NAMALWA (cell line): Measurements from ENCODE around the gene MARCHF3.
"Not testable (repeated sequence)": the region's sequence is repeated elsewhere in the genome, so short reads cannot be mapped to it uniquely, and the experiment has no call there.

Source experiments
- DNase-seq: peaks from one replicate; pipeline ENCODE4 v3.0.0-alpha.2; 2015; ENCODE audit warnings: low spot score

MARCHF3 gene

DNA sequence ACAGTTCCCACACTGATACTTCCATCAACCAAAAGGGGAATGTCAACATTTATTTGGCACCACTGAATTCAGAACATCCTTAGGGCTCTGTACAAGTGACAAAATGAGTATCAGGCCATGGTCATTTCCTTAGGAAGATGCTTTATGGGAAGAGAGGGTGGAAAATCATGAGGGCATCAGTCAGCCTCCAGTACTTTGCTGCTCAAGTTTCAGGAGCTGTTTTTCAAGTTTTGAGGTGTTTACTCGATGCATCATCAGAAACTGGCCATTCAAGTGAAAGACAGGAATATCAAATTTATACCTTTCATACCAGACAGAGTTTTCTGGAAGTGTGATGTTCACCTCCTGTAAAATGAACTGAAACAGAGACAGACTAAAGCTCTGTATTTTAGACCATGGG lies 21.2 kb upstream of the MARCHF3 start:
- DNase-seq, result no peak

DNA sequence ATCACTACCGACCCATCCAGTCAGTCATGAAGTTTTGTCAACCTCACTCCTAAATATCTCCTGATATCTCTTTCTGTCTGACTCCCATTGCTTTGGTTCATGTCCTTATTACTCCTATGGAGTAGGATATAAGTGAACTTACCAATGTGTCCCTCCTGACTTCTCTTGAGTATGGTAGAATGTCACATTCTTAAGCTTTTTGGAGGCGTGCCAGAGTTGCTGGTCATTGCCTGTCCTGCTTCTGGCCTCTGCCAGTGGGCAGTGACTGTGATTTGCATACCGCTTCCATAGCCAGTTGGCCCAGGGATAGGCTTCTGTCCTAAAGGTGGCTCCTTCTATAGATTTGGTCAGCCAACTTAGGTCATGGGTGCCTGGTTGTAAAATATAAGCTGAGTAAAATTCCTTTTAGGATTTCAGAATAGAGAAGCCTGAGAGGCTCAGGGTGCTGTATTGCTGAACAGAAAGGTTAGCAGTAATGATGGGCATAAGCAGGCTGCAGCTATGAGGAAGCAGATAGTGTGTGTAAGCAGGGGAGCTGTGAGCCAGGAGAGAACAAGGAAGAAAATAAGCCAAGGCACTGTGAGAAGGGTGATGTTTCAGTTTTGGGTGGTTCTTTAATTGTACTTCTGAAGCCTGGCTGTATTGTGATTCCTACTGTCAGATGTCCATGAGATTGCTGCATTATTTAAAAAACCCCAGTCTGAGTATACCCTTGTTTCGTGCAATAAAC lies 16.1 kb upstream of the MARCHF3 start:
- no peak for DNase-seq

DNA sequence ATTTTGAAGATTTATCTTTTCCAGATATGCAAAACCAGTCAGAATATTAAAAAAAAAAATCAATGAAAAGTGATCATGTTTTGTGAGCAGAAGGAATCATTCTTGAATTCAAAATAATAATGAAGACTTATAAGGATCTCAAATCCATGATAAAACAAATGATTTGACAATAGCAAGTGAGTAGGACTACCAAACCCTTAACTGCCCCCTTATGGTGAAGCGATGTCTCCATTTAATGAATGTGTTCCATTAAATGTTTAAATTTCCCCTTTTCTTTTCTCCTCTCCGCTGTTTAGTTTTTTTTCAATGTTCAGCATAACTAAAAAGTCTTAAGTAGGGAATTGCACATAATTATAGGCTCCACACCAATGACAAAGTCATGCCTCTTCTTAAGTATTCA lies 12.2 kb upstream of the MARCHF3 start:
- DNase-seq, result peak; percentile 17

DNA sequence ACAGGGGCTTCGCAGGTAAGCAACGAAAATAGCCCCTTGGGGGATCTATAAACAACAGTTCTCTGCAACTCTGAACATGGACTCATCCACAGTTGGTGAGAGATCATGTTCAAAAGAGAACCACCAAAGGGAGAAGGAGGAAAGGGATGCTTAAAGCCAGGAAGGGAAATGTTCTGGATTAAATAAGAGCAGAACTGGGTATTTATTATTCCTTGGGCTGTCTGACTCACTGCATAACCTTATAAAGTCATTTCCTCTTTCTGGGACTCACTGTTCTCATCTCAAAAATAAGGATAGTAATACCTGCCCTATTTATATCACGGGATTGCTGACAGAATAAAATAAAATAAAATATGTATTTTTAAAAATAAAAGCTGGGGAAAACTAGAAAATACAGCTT lies 11.2 kb upstream of the MARCHF3 start:
- DNase-seq, result no peak

DNA sequence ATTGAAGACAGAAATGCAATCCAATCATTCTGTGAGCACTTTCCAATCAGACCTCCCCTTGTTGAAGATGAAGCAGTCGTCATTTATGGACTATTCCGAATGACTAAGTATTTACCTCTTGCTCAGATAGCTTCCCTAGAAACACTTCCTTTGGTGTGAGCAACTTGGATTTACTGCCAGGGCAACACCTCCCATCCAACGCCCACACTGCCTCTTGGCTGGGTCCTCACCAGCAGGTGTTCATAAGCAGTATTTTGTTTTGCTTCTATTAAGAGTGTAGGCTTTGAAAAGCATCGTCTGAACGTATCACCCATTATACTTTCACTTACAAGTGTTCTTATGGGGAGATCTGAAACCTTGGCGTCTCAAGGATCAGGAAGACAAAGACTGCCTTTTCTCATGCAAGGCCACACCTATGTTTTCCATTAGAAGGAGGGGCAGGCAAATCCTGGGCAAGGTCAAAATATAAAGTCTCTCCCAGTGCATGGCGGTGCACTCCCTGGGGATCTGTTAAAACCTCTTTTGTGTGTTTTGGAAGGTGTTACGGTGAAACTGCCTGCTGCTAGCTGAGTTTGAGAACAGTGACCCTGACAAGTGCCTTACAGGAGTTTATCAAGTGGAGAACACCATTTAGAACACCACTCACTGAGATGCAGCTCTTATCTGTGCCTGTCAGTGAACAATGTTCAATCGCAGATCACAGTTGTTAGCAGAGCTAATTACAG lies 10.6 kb upstream of the MARCHF3 start:
- DNase-seq, result no peak

DNA sequence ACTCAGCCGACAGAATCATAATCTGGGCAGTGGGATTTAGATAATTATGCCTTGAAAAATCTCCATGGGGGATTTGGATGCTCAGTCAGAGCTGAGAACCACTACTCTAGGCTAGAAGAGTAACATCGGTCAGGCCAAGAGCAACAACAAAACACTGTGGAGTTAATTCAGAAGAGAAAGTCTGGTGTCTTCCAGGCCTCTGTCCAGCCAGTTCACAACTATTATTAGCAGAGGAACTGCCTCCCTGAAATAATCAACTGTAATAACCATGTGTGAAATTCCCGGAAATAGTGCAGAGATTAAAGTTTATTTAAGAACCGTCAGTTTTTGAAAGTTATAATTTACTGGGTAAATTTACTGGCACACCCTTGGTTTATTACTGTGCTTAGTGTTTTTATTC lies 8.2 kb upstream of the MARCHF3 start:
- no peak for DNase-seq

DNA sequence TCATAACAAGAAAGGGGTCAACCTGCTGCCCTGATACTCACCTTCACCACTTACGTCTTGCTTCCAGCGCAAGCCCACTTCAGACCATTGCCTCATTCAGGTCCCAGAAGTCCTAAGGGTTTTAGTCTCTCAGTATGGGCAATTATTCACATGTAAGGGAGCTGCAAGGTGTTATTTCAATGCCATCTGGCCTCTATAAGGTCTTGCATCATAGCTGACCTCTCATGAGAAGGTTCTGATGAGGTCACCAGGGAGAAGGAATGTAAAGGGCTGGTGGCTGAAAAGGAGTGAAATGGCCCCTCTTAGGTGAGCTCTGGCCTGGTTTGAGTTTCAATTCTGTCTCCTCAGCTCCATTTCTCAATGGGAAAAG lies 1.5 kb upstream of the MARCHF3 start:
- DNase-seq, result peak; percentile 25

DNA sequence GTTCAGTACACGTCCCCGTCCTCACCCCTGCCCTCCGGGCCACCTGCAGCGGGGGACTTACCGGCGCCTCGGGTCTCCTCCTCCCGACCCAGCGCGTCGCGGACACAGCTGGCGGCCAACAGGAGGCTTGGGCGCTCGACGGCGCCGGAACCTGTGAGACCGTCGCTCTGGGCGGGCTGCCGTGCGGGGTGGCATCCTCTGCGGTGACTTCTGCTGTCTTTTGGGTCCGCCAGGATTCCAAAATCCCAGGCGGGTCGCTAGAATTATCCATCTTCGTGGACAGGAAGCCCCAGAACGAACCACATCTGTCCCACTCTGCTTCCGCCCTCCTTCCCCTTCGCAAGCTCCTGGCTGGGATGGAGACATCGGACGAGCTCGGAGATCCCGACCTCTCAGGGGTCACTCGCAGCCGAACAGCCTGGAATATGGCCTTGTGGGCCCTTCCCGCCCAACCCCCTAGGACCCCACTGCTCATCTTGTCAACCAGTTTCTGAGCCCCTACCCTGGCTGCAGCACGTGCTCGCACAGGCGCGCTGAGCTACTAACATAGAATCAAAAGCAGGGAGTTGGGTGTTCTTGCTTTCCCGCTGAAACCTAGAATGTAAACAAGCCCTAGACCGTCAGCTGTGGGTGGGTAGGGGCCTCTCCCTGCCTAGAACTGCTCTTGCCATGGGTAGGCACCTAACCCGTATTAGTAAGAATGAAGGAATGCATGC lies 947 bp upstream of the MARCHF3 start:
- no peak for DNase-seq

DNA sequence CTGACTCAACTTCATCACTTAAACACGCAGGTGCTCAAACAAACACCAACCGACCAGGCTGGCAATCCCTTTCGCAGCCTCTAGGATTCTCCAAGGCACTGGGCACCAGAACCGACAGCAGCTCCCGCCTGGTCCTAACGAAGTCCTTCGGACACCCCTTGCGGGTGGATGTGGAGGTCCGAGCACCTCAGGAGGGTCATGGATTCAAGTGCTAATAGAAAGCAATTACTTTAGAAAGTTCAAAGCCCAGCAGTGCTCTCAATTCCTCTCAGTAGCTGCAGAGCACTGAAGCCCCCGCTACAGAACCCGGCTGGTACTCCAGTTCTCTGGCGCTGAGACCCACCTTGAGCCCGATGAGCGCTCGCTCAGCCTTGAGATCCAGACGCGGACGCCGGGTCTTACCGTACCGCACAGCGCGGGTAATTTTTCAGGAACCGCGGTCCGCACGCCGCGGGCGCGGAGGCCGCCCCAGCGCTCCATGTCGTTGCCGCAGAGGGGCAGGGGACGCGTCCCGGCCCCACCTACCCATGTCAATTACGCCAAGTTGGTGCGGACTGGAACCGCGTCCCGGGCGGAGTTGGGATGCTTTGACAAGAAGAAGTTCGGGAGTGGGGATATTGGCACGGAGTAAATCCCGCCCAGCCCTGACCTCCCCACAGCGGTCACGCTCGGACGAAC lies 638 bp downstream of the MARCHF3 start:
- peak; percentile 85 for DNase-seq

DNA sequence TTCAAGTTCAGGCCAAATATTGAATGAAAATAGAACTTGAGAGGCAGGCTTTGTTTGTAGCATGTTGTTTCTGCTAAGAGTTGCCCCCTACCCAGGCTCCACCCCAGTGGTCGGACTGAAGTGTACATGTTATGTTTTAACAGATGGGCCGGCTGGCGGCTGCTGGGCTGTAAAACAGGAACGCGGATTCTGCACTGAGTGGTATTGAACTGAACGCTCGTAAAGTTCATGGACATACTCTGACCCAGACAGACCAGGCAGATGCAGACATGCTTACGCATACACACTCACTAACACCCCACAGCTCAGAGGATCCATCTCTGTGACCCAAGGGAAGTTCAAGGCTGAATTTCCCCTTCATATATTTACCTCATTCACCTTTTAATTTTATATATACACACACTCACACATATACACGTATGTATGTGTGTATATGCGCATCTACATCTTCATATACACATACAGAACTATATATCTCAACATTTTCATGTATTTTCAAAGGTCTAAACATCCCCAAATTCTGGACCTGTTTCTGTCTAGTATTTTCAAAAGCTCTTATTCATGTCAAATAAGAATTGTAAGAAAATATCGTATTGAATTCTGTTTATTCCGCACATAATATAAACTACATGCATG lies 1.4 kb downstream of the MARCHF3 start:
- DNase-seq, result peak; percentile 87

DNA sequence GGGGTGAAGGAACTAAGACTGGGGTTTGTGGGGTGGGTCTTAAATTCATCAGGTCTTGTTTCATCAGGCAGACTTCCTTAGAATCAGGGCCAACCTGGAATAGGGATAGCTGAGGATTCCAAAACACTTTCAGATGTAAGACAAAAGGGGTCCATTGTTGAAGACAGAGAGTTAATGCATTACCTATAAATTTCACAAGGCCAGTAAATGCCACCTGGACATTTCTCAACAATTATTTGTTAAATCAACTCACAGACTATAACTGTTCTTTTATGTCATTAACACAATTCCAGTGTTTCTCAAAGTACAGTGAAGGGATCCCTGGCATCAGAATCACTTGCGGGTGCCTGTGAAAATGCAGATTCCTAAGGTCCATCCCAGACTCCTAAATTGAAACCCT lies 2.8 kb downstream of the MARCHF3 start:
- no peak for DNase-seq

DNA sequence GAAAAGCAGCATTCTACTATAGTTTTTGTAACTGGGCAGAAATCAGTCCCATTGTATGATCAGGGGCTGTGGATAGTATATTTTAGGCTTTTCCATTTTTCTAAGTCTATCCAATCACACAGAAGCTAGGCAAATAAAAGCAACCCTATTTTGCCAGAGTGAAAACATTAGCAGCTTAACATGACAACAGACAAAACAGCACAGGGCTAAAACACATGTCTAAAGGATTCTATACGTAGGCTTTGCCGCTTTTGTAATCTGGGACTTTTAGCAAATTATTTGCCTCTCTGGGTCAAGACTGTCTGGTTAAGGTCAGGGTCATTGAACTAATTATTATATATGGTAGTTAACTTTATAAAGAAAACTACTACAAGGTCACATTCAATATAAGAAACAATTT lies 4.2 kb downstream of the MARCHF3 start:
- no peak for DNase-seq

DNA sequence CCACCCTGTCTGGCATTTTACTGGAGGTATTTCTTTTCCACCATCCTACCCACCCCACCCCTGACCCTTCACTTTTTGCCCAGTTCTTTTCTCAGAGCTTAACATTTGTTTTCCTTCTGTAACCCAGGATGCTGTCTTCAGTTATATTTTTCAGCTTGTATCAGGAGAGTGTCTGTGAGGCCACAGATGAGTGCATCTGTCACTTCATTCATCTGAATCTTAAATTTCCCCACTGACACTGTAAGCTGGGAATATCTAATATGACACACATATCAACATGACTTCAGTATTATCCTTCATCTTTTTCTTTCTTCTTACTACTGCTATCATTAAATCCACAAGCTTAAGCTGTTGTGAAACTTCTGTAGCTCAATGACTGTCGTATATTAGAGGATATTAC lies 4.9 kb downstream of the MARCHF3 start:
- DNase-seq, result no peak

DNA sequence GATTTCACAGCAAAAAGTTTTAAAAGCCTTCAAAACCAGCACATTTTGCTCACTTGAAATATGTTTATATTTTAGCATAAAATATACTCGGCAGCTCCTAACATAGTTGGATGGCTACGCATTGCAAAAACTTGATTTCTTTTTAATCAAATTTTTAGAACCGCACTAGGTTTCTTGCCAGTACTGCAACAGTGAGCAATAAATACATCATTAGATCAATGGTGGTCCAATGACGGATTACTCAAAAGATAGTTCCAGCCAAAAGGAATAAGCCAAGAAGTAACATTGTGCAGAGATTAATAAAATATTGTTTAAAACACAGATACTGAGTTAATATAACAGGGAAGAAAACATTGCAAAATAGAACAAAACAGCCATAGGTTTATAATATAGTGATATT lies 5.5 kb downstream of the MARCHF3 start:
- no peak for DNase-seq

DNA sequence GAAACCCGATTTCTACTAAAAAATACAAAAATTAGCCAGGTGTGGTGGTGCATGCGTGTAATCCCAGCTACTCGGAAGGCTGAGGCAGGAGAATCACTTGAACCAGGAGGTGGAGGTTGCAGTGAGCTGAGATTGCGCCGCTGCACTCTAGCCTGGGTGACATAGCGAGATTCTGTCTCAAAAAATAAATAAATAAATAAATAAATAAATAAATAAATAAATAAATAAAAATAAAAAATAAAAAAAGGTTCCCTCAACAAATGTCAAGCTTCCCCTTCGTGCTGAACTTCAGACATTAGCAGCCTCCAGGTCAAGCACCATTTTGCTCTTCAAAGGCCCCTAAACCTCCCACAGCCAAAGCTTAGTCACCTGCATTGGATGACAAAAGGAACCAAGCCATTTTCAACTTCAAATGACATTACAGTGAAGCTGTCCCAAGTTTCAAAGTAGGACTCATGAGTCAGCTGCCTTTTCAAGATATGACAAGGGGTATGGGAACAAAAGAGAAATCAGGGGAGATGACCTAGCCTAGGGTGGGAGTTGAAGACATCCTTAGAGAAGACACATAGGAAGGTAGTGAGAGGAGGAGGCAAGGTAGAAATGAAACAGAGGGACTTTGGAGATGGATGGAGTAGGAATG lies 6.7 kb downstream of the MARCHF3 start:
- DNase-seq, result not testable (repeated sequence)

DNA sequence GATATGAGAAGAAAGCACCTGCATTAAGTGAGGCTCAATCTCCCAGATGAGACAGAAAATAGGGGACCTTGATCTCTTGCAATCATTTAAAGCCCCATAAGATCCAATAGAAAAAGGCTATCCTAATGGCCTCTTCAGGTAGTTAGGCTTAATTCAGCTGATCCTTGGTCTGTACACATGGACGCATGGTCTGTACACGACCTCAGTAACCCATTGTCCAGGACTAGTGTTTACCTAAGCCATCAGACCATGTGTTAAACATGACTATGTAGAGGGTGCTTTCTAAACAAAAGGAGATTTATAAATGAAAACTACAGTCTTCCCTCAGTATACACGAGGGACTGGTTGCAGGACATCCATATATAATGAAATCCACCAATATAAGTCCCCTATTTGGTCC lies 7.5 kb downstream of the MARCHF3 start:
- DNase-seq, result no peak

DNA sequence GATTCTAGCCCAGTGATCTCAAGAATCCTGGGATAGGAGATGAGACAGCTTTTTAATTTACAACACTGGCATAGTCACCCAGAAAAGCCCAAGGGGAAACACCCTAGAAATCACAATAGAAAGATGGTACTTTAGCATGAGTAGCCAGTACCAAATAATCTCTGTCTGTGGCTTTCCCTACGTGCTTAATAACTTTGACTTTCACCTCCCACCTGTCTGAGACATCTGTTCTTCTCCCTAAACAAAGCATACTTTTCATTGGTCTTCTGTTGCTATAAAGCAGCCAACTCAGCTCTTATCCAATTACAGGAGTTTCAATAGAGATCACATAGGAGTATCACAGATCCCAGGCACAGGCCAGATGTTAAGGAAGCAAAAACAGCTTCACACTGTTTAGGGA lies 10.4 kb downstream of the MARCHF3 start:
- DNase-seq, result no peak

DNA sequence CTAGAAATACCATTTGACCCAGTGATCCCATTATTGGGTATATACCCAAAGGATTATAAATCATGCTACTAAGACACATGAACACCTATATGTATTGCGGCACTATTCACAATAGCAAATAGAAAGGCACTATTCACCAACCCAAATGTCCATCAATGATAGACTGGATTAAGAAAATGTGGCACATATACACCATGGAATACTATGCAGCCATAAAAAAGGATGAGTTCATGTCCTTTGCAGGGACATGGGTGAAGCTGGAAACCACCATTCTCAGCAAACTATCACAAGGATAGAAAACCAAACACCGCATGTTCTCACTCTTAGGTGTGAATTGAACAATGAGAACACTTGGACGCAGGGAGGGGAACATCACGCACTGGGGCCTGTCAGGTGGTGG lies 13.6 kb downstream of the MARCHF3 start:
- DNase-seq, result not testable (repeated sequence)

DNA sequence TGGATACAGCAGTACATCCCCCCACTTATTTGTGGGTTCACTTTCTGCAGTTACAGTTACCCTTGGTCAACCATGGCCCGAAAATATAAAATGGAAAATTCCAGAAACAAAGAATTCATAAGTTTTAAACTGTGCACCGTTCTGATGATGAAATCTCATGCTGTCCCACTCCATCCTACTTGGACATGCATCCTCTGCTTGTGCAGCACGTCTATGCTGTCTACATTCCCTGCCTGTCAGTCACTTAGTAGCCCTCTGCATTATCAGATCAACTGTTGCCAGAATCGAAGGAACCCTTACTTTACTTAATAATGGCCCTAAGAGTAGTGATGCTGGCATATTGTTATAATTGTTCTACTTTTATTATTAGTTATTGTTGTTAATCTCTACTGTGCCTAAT lies 14.6 kb downstream of the MARCHF3 start:
- no peak for DNase-seq

DNA sequence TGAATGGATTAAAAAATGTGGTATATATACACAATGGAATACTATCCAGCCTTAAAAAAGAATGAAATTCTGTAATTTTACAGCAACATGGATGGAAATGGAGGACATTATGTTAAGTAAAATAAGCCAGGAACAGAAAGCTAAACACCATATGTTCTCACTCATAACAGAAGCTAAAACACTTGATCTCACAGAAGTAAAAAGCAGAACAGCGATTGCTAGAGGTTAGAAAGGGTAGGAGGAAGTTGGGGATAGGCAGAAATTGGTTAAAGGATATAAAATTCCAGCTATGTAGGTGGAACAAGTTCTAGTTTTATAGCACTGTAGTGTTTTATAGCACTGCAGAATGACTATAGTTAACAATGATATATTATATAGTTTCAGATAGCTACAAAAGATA lies 15.8 kb downstream of the MARCHF3 start:
- DNase-seq, result peak; percentile 24

DNA sequence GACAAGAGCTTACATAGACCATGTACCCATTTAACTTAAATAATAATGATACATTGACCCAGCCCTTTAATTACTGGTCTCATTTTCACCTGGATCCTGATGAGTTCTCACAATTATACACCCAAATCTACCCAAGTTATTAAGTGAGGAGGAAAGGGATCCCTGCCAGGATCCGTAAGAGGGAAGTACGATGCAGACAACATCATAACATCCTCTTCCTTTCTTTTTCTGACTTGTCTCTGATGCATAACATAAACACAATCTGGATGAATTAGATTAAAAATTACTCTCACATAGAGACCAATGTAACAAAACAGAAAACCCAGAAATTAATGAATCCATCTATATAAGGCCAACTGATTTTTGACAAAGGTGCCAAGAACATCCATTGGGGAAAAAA lies 17.0 kb downstream of the MARCHF3 start:
- DNase-seq, result no peak

DNA sequence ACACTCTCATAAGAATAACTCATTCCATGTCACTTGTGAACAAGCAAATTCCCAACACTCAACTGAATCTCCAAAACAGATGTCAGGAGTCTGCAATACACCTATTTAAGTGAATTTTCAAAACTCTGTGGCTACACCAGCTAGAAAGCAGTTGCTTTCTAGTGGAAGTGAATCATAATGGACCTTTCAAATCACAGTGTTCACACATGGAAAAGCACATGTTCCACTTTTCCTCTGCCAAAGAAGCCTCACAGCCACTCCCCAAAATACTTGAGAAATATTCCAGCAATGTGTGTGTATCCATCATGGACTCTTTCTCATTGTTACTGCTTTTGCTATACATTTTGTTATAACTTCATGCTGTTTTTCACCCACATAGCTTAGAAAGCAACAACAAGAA lies 17.4 kb downstream of the MARCHF3 start:
- DNase-seq, result no peak
